H1 (cell line): ENCODE data around the gene HMGA1. TPM values are rescaled to one million over a fixed set of nuclear protein-coding genes. Genes with fewer than 3 reads are reported as not detected.

Experiments
- BRCA1 ChIP-seq: IDR thresholded peaks from 2 replicates; pipeline ENCODE4 v1.6.1; 2012; ENCODE audit warnings: low read depth, low read length, improper control_type of control experiment
- CEBPB ChIP-seq: IDR thresholded peaks from 2 replicates; pipeline ENCODE4 v1.6.1; 2012; ENCODE audit warnings: low read depth, low read length
- MAFK ChIP-seq: IDR thresholded peaks from 2 replicates; pipeline ENCODE4 v1.6.1; 2012; ENCODE audit warnings: low read depth, mild to moderate bottlenecking, improper control_type of control experiment, low read length
- NANOG ChIP-seq: IDR thresholded peaks from 2 replicates; pipeline ENCODE4 v1.6.1; 2011; ENCODE audit warnings: low read length, low read depth, mild to moderate bottlenecking, inconsistent platforms; ENCODE audit not compliant: insufficient read depth, poor library complexity, severe bottlenecking
- RAD21 ChIP-seq, 2 experiments: IDR thresholded peaks in 1 of 2; conservative IDR thresholded peaks in 1 of 2; 2 replicates each; pipeline ENCODE4 v1.6.1; 2011; ENCODE audit warnings: low read depth in 2 of 2, low read length in 2 of 2, improper control_type of control experiment in 1 of 2, inconsistent platforms in 1 of 2, mild to moderate bottlenecking in 1 of 2, moderate library complexity in 1 of 2
- TAF7 ChIP-seq: optimal IDR thresholded peaks from 2 replicates; pipeline ENCODE3; 2011; ENCODE audit warnings: low read depth, mild to moderate bottlenecking, inconsistent platforms, low read length, moderate library complexity, borderline replicate concordance
- polyA plus RNA-seq, 7 experiments: library from polyadenylated mRNA; depleted of rRNA in 3 of 7; stranded (reverse) in 5 of 7; unstranded in 2 of 7; fragments of >200 nt in 5 of 7; fragments of 200-250 nt in 2 of 7; gene quantifications; 1 replicate in 5 of 7; 2 replicates in 1 of 7; 4 replicates in 1 of 7; pipeline versions ENCODE4 v1.2.1 to v1.2.3, GENCODE V29; 2011 to 2013; ENCODE audit warnings: missing spikeins in 2 of 7, mixed read lengths in 2 of 7
- total RNA-seq: library from RNA; stranded (reverse); fragmentation: NEBNext Ultra II Directional; extraction: Animal tissue kit (Norgen Biotek cat#: 25700); gene quantifications from 2 replicates; pipeline ENCODE4 v1.2.1, GENCODE V29; 2021
- TF ChIP-seq, protein P1 (sequence below): IDR thresholded peaks from 2 replicates; pipeline ENCODE4 v1.6.1; 2011; ENCODE audit warnings: low read depth, mild to moderate bottlenecking, low read length; ENCODE audit not compliant: insufficient read depth

Gene HMGA1
- total and polyA plus RNA-seq, 2 of the 8 experiments (the other 6 are each of a cell fraction or from before 2014, with no cell fraction given): 1,557 to 2,636 TPM

DNA sequence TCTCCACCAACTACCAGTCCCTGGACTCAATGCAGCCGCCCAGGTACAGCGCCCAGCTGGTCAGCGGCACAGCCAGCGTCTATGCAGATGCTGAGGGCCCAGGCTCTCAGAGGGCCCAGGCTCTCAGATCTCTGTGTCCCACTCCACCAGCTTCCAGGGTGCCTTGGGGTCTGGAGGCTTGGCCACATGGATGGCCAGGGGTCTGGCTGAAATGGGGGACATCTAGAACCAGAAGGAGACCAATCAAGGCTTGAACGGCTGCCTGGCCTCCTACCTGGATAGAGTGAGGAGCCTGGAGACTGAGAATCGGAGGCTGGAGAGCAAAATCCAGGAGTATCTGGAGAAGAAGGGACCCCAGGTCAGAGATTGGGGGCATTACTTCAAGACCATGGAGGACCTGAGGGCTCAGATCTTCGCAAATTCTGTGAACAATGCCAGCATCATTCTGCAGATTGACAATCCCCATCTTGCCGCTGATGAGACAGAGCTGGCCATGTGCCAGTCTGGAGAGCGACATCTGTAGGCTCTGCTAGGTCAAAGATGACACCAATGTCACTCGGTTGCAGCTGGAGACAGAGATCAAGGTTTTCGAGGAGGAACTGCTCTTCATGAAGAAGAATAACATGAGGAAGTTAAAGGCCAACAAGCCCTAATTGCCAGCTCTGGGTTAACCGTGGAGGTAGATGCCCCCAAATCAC lies 46.7 kb upstream of the HMGA1 start (continued):
- TF ChIP-seq MAFK (no peak), RAD21 (IDR thresholded peaks at IDR 0.05 in 1 of 2, conservative IDR thresholded peaks at IDR 0.05 in 1 of 2; ENCODE audit: low read depth in 2 of 2, low read length in 2 of 2) (no peak), NANOG (no peak), CEBPB (no peak), BRCA1 (no peak), TAF7 (no peak)
- TF ChIP-seq, protein P1, sequence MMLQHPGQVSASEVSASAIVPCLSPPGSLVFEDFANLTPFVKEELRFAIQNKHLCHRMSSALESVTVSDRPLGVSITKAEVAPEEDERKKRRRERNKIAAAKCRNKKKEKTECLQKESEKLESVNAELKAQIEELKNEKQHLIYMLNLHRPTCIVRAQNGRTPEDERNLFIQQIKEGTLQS: no peak
- TF ChIP-seq, all 59 proteins: peak for 0
